Myocyte (in vitro differentiated cells): ENCODE results near the gene NRGN. TPM values are rescaled to one million over a fixed set of nuclear protein-coding genes. Genes with fewer than 3 reads are reported as not detected.
A peak's percentile ranks its signal among the peaks of the same experiment; 100 is the strongest.

ENCODE experiments used
- DNase-seq: peaks from one replicate; pipeline ENCODE4 v3.0.0-alpha.2; 2012; ENCODE audit warnings: low read depth
- polyA plus RNA-seq: library from polyadenylated mRNA; unstranded; fragments of >200 nt; gene quantifications from one replicate; pipeline ENCODE4 v1.2.1, GENCODE V29; 2012; ENCODE audit warnings: missing spikeins
- total RNA-seq: library from RNA; depleted of rRNA; stranded (reverse); fragments of >200 nt; gene quantifications from 2 replicates; pipeline ENCODE4 v1.2.3, GENCODE V29; 2014

NRGN gene
- total RNA-seq, result not detected in 2 replicates
- 0.15 TPM for polyA plus RNA-seq

GRCh38 chr11:124739479-124740276 is at the start of gene NRGN:
Gene NRGN, plus strand, starts transcription at chr11:124739942. Its CDS starts 143 bp downstream, at chr11:124740085.
- peak; percentile 87 for DNase-seq

DNA sequence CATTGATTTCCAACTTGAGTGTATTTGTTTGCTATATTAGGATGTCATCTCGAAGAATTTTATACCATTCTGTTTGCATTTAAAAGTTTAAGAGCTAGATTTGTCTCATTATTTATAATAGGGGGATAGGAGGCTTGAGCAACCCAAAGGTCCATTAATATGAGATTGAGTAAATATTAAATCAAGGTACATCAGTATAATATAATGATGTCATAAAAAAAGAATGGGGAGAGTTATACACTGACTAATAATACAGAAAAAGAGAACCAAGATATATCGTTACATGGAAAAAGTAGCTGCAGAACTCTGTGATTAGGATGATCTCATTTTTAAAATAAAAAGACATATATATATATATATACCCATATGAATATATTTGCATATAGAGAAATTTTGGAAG is 46.6 kb upstream of the NRGN start:
- DNase-seq, result no peak

DNA sequence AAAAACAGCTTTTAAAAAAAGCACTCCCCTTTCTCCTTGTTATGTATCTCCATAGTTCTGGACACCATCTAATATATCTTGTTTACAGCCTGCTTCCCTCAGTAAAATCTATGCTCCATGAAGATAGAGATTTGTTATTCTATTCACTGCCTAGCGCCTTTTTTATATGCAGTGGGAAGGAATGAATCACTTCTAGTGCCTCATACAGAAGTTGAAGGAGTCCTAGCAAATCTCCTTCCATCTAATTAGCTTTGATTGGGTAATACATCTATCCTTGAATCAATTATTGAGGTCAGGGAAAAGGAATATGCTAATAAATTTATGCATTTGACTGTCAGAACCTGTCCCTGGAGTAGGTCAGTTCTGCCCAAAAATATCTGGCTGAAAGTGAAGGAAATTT is 40.2 kb upstream of the NRGN start:
- no peak for DNase-seq

GRCh38 chr11:124700028-124700427 is 39.7 kb upstream of the NRGN start:
- DNase-seq, result no peak

DNA sequence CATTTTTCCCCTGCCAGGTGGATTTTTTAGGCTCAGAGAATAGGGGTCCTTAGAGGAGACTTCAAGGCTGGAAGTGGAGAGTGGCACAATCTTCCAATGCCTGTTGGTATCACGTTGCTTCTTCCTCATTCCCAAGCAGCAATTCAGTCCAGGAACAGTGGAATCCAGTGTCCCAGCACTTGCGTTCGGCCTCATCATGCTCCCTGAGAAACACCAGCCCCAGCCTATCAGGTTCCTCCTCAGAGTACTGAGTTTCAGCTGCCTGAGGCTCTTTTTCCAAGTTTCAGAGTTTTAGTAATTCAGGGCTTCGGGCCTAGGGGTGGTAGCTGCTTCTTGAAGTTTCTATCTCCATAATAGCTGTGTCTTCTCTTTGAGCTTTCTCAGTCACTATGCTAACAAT is 31.9 kb upstream of the NRGN start:
- no peak for DNase-seq

DNA sequence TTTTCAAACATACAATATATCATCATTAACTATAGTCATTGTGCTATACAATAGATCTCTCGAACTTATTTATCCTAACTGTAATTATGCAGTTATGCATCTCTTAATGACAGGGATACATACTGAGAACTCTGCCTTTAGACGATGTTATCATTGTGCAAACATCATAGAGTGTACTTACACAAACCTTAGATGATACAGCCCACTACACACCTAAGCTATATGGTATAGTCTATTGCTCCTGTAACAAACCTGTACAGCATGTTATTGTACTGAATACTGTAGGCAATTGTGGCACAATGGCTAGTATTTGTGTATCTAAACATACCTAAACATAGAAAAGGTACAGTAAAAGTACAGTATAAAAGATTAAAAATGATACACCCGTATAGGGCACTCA is 27.4 kb upstream of the NRGN start:
- no peak for DNase-seq

- peak; percentile 13 for DNase-seq
Measured at GRCh38 chr11:124716591-124716990, 23.2 kb upstream of the NRGN start.

GRCh38 chr11:124717421-124717785 is 22.3 kb upstream of the NRGN start:
- DNase-seq, result peak; percentile 15

DNA sequence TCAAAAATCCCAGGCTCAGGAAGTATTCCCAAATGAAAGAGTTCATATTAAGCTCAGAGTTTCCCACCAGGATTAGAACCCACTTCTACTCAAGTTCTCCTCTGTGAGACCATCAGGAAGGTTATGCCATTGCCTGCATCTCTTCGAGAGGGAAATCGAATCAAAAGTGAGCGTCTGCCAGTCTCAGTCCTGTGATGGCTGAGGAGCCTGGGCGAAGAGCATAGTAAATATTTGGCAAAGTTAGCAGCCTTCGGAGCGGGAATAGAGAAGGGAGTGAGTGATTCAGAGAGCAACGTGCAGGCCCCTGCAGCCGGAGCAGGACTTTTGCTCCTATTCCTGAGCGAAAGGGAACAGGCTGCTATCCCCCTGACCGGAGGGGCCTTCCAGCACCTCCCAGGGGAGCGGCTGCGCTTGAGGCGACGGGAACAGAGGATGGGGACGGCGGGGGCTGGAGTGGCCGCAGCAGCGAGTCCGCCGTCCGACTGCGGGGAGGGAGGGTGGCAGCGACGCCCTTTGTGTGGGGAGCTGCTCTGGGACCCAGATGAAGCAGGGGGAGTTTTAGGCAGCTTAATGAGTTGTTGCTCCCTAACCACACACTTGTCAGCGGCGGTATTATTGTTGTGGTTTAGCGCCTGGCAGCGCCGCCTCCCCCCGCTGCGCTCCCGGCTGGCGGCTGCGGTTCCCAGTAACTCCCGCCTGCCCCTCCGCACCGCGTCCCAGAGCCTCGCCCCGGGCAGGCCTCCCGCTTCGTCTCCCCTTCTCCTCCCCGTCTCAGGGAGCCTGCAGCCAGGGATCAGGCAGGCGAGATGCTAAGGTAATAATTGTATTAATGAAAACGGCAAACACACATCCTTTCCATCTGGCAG is 21.7 kb upstream of the NRGN start:
- DNase-seq, result peak; percentile 75

- no peak for DNase-seq
Measured at GRCh38 chr11:124718801-124719200, 20.9 kb upstream of the NRGN start.

DNA sequence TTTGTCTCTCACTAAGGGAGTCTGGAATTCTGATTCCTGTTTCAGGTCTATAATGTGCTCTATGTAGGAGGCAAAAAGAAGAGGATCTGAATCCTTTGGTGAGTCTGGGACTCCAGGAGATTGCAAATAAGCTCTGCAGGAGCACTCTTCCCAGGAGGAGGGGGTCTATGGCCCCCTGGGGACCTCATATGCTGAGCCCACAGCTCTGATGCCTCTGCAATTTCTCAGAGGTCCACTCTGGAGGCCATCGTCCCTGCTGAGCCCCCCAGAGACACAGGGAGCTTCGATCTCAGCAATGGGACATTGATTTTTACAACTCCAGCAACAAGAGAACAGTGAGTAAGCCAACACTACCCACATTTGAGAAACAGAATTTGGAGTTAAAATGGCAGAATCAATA is 20.2 kb upstream of the NRGN start:
- DNase-seq, result no peak

DNA sequence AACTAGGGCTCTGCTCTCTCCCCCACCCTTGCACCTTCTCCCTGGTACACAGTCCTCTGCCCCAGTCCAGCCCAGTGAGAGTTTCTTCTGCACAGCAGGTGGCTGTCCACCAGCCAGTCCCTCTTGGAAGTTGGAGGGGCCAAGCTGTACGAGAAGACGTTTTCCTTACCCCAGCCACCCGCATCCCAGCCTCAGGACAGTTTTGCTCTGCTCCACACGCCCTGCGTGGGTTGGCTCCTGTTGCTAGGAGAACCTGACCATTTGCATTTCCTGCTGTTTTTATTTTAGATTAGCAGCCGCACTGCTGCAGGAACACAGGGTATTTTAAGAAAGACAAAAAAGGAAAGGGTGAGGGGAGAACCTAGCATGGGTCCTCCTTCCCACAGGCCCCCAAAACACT is 17.6 kb upstream of the NRGN start:
- no peak for DNase-seq

- DNase-seq, result no peak
Measured at GRCh38 chr11:124724979-124725718, 14.6 kb upstream of the NRGN start.

DNA sequence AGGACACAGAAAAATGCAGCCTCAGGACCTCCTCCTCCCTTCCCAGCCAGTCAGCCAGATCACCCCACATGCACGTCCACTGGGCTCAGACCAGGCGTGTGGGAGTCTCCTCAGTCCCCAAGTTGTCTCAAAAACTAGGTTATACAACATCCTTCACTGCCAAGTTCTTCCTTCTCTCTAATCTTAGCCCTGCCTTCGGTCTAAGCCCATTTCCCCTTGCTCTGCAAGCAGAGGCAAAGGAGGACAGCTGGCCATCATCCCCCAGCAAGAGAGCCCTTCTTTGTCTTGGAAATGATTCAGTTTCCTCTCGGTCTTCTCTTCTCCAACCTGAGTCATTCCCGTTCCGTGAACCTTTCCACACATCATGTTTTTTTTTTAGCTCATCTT is 14.0 kb upstream of the NRGN start:
- DNase-seq, result peak; percentile 44

GRCh38 chr11:124727474-124727873 is 12.3 kb upstream of the NRGN start:
- DNase-seq, result no peak

- DNase-seq, result no peak
Measured at GRCh38 chr11:124728134-124728533, 11.6 kb upstream of the NRGN start.

DNA sequence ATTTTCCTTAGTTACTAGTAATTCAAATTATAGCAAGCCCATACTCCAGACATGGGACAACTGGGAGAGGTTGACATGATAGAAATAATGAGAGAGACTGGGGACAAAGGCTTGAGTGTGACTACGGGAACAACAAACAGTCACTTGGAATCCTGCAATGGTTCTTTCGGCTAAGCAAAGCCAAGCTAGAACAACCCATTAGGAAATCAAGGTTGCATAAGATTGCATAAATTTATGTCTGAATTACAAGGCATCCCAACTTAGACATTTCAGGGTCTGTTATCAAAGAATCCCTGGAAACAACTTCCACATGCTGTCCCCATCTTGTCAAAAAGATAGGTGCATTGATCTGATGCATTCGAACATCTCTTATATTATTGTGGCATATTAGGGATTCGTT is 10.2 kb upstream of the NRGN start:
- no peak for DNase-seq

DNA sequence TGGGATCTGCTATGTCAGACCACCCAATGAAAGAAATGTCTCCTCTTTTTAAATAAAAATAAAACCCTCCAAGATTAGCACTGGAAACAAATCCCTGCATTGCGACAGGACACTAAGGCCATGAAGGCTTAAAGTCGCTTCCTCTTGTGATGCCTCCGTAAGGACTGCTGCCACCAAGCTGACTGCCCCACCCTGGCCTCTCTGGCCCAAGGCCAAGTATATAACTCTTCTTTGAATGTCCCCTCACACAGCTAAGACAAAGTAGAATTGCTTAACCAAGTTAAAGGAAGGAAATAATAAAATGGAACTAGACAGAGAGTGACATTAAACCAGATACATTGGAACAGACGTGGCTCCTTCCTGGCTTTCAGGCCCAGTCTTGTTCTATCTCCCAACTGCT is 7.5 kb upstream of the NRGN start:
- no peak for DNase-seq

DNA sequence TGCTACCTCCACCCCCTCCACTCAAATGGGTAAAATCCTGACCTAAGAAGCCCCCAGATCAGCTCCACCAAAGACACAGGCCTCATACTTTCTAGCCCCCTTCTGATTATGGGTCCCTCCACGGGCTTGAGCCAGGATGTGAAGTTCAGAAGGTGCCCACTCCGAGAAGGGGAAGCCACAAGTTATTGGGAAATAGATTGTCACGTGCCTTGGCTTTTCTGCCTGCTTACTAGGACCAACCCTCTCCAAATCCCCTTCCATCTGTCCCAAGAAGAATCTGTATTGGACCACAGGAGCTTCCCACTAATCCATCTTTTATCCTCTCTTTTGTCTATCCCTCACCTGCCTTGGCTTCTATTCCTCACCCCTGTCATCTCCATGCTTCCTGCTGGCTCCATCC is 3.0 kb upstream of the NRGN start:
- DNase-seq, result no peak

DNA sequence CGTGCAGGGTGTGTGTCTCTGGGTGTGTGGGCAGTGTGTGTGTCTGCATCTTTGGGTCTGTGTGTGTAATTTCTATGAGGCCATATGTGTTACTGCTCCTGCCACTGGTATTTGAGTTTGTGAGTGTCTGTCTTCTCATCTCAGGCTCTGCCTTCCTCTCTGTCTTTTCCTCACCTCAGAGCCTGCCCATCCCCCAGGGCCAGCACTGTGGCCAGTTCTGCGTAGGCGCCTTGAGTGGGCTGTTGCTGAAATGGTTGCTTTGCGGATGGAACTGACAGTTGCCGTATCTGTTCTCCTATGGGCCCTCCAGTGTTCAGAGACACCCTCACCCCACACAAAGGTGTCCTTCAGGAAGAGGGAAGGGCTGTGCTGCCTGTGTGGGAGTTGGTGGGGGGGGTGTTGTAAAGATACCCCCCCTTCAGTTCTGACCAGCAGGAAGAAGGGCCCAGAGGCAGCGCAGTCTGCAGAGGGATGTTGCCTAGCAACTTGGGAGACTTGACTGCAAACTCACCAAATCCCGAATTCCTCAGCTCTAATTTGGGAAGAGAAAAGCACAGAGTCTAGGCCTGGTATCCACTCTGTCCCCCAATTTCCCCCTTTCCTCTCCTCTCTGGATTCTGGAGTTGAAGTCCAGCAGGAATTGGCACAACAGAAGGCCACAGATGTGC is 2.0 kb upstream of the NRGN start:
- no peak for DNase-seq
